DOHH2 (cell line): ENCODE measurements around the gene IRF1.

Experiments
- H3F3A ChIP-seq: fragments of 200-600 bp; sonication (generic), shearing (Covaris generic); 2 replicates; pipeline ENCODE4 v1.6.0; 2016; ENCODE audit warnings: antibody characterized with exemption, mild to moderate bottlenecking; ENCODE audit not compliant: control insufficient read depth, insufficient read depth
- H3K27ac ChIP-seq: fragments of 200-600 bp; sonication (generic); 2 replicates; pipeline ENCODE4 v1.5.1; 2014; ENCODE audit warnings: low read depth, mild to moderate bottlenecking, low read length, moderate library complexity
- H3K27me3 ChIP-seq: fragments of 200-600 bp; sonication (generic); 2 replicates; pipeline ENCODE4 v1.6.1; 2014; ENCODE audit warnings: mild to moderate bottlenecking, low read length, mixed read lengths; ENCODE audit not compliant: control insufficient read depth
- H3K36me3 ChIP-seq: fragments of 200-600 bp; sonication (generic); 2 replicates; pipeline ENCODE4 v1.6.1; 2014; ENCODE audit warnings: mild to moderate bottlenecking, low read length, moderate library complexity, mixed read lengths; ENCODE audit not compliant: control insufficient read depth
- H3K4me1 ChIP-seq: fragments of 200-600 bp; sonication (generic); 2 replicates; pipeline ENCODE4 v1.6.1; 2014; ENCODE audit warnings: mild to moderate bottlenecking, low read length, mixed read lengths; ENCODE audit not compliant: control insufficient read depth
- H3K4me2 ChIP-seq: fragments of 200-600 bp; sonication (generic); 2 replicates; pipeline ENCODE4 v1.6.0; 2014; ENCODE audit warnings: mild to moderate bottlenecking, low read length, moderate library complexity
- H3K4me3 ChIP-seq: fragments of 200-600 bp; sonication (generic); 2 replicates; pipeline ENCODE4 v1.5.1; 2014; ENCODE audit warnings: mild to moderate bottlenecking, low read length, mixed read lengths
- H3K79me2 ChIP-seq: fragments of 200-600 bp; sonication (generic); 2 replicates; pipeline ENCODE4 v1.6.1; 2014; ENCODE audit warnings: mild to moderate bottlenecking, low read length, mixed read lengths; ENCODE audit not compliant: control insufficient read depth
- H3K9me2 ChIP-seq: fragments of 200-600 bp; sonication (generic); replicated peaks from 2 replicates; pipeline ENCODE4 v1.6.1; 2014; ENCODE audit warnings: mild to moderate bottlenecking, low read length, mixed read lengths; ENCODE audit not compliant: control insufficient read depth
- H3K9me3 ChIP-seq: fragments of 200-600 bp; sonication (generic); 2 replicates; pipeline ENCODE4 v1.6.1; 2014; ENCODE audit warnings: antibody characterized with exemption, low read length, mixed read lengths; ENCODE audit not compliant: control insufficient read depth, insufficient read depth
- H4K20me1 ChIP-seq: fragments of 200-600 bp; sonication (generic); 2 replicates; pipeline ENCODE4 v1.6.0; 2014; ENCODE audit warnings: low read depth, mild to moderate bottlenecking, antibody characterized with exemption, low read length, moderate library complexity; ENCODE audit not compliant: control insufficient read depth, insufficient read depth
- EZH2phosphoT487 ChIP-seq: fragments of 200-600 bp; sonication (generic); IDR thresholded peaks from 2 replicates; pipeline ENCODE4 v1.6.1; 2017; ENCODE audit warnings: borderline replicate concordance, mild to moderate bottlenecking, antibody characterized with exemption, low read length, moderate library complexity, mixed read lengths
- TF ChIP-seq, protein P1 (sequence below): fragments of 200-600 bp; sonication (generic); IDR thresholded peaks from one replicate; pipeline ENCODE4 v1.5.1; 2014; ENCODE audit warnings: antibody characterized with exemption, mild to moderate bottlenecking, low read depth, low read length; ENCODE audit not compliant: poor library complexity, severe bottlenecking

IRF1 gene

GRCh38 chr5:132504746-132505145 lies 14.2 kb upstream of the IRF1 start:
- H3K4me3 ChIP-seq: no peak overlapping the region
- no peaks in the 10 kb centered on the region for H3F3A ChIP-seq
- H3K36me3 ChIP-seq: no peaks in the 10 kb centered on the region
- no peak overlapping the region for H3K4me2 ChIP-seq
- H3K27me3 ChIP-seq: peaks cover 11% of the 10 kb centered on the region; the same call in 1 of the 2 replicates
- no peaks in the 10 kb centered on the region; the same call in 1 of the 2 replicates for H4K20me1 ChIP-seq
- H3K9me2 ChIP-seq: no peaks in the 10 kb centered on the region
- no peaks in the 10 kb centered on the region for H3K79me2 ChIP-seq
- no peak overlapping the region for H3K27ac ChIP-seq
- peaks cover 7% of the 10 kb centered on the region for H3K4me1 ChIP-seq
- no peaks in the 10 kb centered on the region for H3K9me3 ChIP-seq
- TF ChIP-seq, protein P1, sequence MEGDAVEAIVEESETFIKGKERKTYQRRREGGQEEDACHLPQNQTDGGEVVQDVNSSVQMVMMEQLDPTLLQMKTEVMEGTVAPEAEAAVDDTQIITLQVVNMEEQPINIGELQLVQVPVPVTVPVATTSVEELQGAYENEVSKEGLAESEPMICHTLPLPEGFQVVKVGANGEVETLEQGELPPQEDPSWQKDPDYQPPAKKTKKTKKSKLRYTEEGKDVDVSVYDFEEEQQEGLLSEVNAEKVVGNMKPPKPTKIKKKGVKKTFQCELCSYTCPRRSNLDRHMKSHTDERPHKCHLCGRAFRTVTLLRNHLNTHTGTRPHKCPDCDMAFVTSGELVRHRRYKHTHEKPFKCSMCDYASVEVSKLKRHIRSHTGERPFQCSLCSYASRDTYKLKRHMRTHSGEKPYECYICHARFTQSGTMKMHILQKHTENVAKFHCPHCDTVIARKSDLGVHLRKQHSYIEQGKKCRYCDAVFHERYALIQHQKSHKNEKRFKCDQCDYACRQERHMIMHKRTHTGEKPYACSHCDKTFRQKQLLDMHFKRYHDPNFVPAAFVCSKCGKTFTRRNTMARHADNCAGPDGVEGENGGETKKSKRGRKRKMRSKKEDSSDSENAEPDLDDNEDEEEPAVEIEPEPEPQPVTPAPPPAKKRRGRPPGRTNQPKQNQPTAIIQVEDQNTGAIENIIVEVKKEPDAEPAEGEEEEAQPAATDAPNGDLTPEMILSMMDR: no peak
- no peak for TF ChIP-seq EZH2phosphoT487

DNA sequence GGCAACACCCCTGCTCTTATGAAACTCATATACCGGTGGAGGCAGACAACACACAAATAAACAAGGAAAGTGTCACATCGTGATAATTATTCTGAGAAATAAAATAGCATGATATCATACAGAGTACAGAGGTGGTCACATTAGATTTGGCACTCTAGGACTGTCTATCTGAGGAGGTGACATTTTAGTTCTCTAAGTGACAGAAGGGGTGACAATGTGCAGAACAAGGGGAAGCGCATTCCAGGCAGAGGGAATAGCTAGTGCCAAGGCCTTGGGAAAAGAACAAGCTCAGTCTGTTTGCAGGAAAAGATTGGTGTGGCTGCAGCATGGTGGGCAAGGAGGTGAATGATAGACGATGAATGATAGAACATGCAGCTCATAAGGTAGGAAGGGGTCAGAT lies 12.7 kb upstream of the IRF1 start:
- Histone ChIP-seq H3K4me1 (peaks cover 7% of the 10 kb centered on the region), H4K20me1 (no peaks in the 10 kb centered on the region; the same call in 1 of the 2 replicates), H3K4me3 (no peak overlapping the region), H3F3A (no peaks in the 10 kb centered on the region), H3K9me2 (no peaks in the 10 kb centered on the region), H3K79me2 (no peaks in the 10 kb centered on the region), H3K27me3 (peaks cover 7% of the 10 kb centered on the region; the same call in 1 of the 2 replicates), H3K27ac (no peak overlapping the region), H3K4me2 (no peak overlapping the region), H3K9me3 (no peaks in the 10 kb centered on the region), H3K36me3 (no peaks in the 10 kb centered on the region)
- no peak for TF ChIP-seq EZH2phosphoT487
- TF ChIP-seq, protein P1: no peak

GRCh38 chr5:132501961-132502931 lies 11.7 kb upstream of the IRF1 start:
- no peak overlapping the region for H3K4me2 ChIP-seq
- H3K27ac ChIP-seq: no peak overlapping the region
- no peak for TF ChIP-seq EZH2phosphoT487
- TF ChIP-seq, protein P1: no peak
- H3K4me1 ChIP-seq: peaks cover 7% of the 10 kb centered on the region
- H3K27me3 ChIP-seq: peaks cover 11% of the 10 kb centered on the region
- no peaks in the 10 kb centered on the region; the same call in 1 of the 2 replicates for H4K20me1 ChIP-seq
- no peak overlapping the region for H3K4me3 ChIP-seq
- no peaks in the 10 kb centered on the region for H3K9me2 ChIP-seq
- no peaks in the 10 kb centered on the region for H3F3A ChIP-seq
- H3K9me3 ChIP-seq: no peaks in the 10 kb centered on the region
- H3K79me2 ChIP-seq: no peaks in the 10 kb centered on the region
- H3K36me3 ChIP-seq: no peaks in the 10 kb centered on the region
